Kidney (tissue), 14 donors: ENCODE results near the gene CDK14. TPM values are rescaled to one million over a fixed set of nuclear protein-coding genes. Genes with fewer than 3 reads are reported as not detected.
A peak's percentile ranks its signal among the peaks of the same experiment; 100 is the strongest.

Experiments used
- DNase-seq, 5 donors: peaks; one replicate each; pipeline ENCODE4 v3.0.0-alpha.2; 2013 to 2020
- FAIRE-seq: peaks from 2 replicates; lab custom pipeline; 2012; peaks lifted over from hg19 to GRCh38; lab: Jason Lieb, UNC
- H3K27ac ChIP-seq, 2 donors: one replicate each; pipeline ENCODE4 v1.7.0; 2013; ENCODE audit warnings: low read depth in 2 of 2, low read length in 2 of 2, inconsistent platforms in 1 of 2
- H3K27me3 ChIP-seq: one replicate; pipeline ENCODE4 v1.7.1; 2013; ENCODE audit warnings: low read length, inconsistent platforms; ENCODE audit not compliant: control insufficient read depth, insufficient read depth
- H3K36me3 ChIP-seq, 3 donors: one replicate each; pipeline versions ENCODE4 v1.7.0 to v1.7.1; 2013; ENCODE audit warnings: low read length in 3 of 3, control low read depth in 1 of 3, inconsistent platforms in 1 of 3; ENCODE audit not compliant: insufficient read depth in 3 of 3, control insufficient read depth in 2 of 3
- H3K4me1 ChIP-seq, 3 donors: one replicate each; pipeline versions ENCODE4 v1.7.0 to v1.7.1; 2013; ENCODE audit warnings: low read length in 3 of 3, inconsistent platforms in 1 of 3, low read depth in 1 of 3; ENCODE audit not compliant: control insufficient read depth in 2 of 3, insufficient read depth in 2 of 3
- H3K4me3 ChIP-seq, 3 donors: one replicate each; pipeline versions ENCODE4 v1.7.0 to v1.8.1; 2013; ENCODE audit warnings: low read length in 3 of 3, control low read depth in 1 of 3, inconsistent platforms in 1 of 3
- H3K9ac ChIP-seq, 3 donors: one replicate each; pipeline versions ENCODE4 v1.7.0 to v1.7.1; 2013; ENCODE audit warnings: low read length in 3 of 3, control low read depth in 1 of 3, inconsistent platforms in 1 of 3
- H3K9me3 ChIP-seq, 3 donors: one replicate each; pipeline versions ENCODE4 v1.7.0 to v1.7.1; 2013; ENCODE audit warnings: low read length in 3 of 3, control low read depth in 1 of 3, inconsistent platforms in 1 of 3; ENCODE audit not compliant: control insufficient read depth in 2 of 3, insufficient read depth in 1 of 3
- intact Hi-C: fragments of 100-400 bp; cut with DNase I; formaldehyde crosslinking; loops from one replicate; pipeline ENCODE4 v1.11.1; 2022
- polyA plus RNA-seq: library from polyadenylated mRNA; stranded (reverse); fragments of 350-450 nt; fragmentation: Illumina TruSeq; extraction: RNeasy Lipid Tissue Mini Kit (QIAGEN cat#74804); gene quantifications from one replicate; pipeline ENCODE4 v1.2.3, GENCODE V29; 2014; ENCODE audit warnings: low read depth, low replicate concordance; ENCODE audit not compliant: insufficient read depth
- total RNA-seq: library from RNA; stranded (reverse); fragmentation: NEBNext Ultra II Directional; extraction: Animal tissue kit (Norgen Biotek cat#: 25700); gene quantifications from one replicate; pipeline ENCODE4 v1.2.1, GENCODE V29; 2021
- TF ChIP-seq, protein P1 (sequence below): IDR thresholded peaks from 3 replicates; pipeline ENCODE4 v1.5.1; 2012; ENCODE audit warnings: mild to moderate bottlenecking, moderate library complexity, borderline replicate concordance; ENCODE audit not compliant: insufficient read depth; ENCODE audit errors: extremely low read depth
- donor health status: control.
- donor health status: control.
- donor health status: control.
- donor health status: control.
- donor health status: control.
- donor health status: DM: yes; HTN: yes; CAD: no.
- donor health status: Normal renal cell carcinoma (clear cell type).

The CDK14 gene
- total and polyA plus RNA-seq, 2 donors from 2014 or later: 11.9 to 33.9 TPM

DNA sequence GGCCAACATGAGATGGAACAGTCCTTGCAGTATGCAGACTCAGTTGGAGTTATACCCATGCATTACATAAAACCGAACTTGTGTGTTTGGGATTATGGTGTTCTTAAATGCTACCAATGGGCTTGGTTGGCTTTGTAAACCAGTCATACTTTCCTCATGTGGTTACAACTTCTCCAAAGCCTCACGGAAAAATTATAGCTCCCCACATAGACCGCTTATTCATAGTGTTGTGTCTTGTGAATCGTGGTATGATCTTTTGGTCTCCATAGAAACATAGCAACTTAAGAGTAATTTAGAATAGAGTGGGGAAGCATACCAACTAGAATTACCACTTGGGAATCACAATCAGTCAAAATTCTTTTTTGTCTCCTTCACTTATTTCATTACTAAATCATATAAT, 555.8 kb downstream of the CDK14 start:
- Histone ChIP-seq H3K4me1 (peaks cover 0 to 2% (median 0%) of the 10 kb centered on the region in 3 donors), H3K27ac (no peak overlapping the region), H3K4me3 (no peak overlapping the region), H3K9me3 (no peaks in the 10 kb centered on the region), H3K9ac (no peak overlapping the region), H3K36me3 (no peaks in the 10 kb centered on the region), H3K27me3 (no peaks in the 10 kb centered on the region)
- intact Hi-C loops: no loop called here
- TF ChIP-seq, protein P1, sequence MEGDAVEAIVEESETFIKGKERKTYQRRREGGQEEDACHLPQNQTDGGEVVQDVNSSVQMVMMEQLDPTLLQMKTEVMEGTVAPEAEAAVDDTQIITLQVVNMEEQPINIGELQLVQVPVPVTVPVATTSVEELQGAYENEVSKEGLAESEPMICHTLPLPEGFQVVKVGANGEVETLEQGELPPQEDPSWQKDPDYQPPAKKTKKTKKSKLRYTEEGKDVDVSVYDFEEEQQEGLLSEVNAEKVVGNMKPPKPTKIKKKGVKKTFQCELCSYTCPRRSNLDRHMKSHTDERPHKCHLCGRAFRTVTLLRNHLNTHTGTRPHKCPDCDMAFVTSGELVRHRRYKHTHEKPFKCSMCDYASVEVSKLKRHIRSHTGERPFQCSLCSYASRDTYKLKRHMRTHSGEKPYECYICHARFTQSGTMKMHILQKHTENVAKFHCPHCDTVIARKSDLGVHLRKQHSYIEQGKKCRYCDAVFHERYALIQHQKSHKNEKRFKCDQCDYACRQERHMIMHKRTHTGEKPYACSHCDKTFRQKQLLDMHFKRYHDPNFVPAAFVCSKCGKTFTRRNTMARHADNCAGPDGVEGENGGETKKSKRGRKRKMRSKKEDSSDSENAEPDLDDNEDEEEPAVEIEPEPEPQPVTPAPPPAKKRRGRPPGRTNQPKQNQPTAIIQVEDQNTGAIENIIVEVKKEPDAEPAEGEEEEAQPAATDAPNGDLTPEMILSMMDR: no peak
- DNase-seq (no peak), FAIRE-seq (no peak)

DNA sequence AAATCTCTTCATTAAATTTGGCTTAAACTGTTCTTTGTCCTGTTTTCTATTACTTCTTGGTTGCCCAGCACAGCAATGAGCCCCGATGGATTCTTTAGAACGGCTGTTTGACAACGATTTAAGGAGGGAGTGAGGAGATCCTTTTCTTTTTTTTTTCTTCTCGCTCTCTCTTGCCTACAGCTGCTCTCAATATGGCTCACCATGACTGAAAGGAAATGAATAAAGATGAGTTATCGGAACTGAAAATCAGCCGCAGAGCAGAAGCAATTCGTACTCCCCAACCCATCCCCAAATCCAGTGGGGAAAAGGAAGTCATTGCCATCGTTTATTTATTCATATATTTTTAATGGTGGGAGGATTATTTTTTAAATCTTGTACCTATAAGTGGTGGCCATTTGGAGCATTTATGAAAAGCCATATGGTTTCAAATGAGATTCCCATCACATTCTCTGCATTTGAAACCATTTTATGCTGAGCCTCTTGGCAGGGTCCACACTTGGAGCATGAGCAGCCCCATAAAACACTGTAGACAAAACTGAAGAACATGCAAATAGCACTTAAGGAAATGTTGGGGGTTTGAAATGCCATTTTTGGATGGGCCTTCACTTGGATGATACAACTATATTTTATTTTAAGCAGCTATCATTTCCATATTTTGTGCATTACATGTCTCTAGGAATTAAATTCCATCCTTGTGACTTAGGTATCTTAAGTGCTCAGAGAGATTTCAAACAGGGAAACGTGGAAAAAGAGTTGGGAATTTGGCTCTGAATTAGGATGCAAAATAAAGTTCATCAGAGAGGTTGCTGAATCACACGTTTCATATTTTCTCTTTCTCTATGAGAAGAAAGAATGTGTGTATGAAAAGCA, 560.4 kb downstream of the CDK14 start:
- DNase-seq: no peak
- H3K4me3 ChIP-seq: no peak overlapping the region
- FAIRE-seq: no peak
- no peak overlapping the region for H3K27ac ChIP-seq
- intact Hi-C loops: no loop called here
- TF ChIP-seq, protein P1: no peak
- H3K9me3 ChIP-seq: no peaks in the 10 kb centered on the region
- no peaks in the 10 kb centered on the region for H3K27me3 ChIP-seq
- no peaks in the 10 kb centered on the region for H3K36me3 ChIP-seq
- peaks cover 0 to 2% (median 0%) of the 10 kb centered on the region in 3 donors for H3K4me1 ChIP-seq
- no peak overlapping the region for H3K9ac ChIP-seq

DNA sequence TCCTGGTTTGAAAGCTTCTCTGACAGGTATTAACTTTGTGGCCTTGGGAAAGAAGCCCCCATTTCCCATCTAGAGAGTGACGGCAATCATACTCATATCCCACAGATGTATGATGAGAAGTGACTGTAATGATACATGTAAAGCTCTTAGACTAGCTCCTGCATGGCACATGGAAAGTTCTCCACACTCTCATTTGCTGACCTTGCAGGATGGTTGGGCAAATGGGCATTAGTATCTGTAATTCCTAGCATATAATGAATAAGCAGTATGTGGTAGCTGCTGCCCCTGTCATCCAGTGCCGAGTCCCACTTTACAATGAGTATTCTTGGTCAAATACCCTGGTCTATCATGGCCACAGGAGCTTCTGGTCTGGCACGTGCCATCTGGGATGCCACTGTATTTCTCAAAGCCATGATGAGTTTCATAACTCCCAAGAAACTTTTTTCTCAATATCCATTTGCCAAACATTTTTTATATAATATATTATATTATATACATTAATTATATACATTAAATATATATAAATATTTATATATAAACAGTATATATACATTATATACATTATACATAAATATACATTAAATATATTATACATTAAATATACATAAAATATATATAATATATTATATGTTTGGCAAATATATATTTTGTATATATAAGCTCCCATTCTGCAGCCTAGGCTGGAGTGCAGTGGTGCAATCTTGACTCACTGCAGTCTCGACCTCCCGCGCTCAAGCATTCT, 561.6 kb downstream of the CDK14 start:
- TF ChIP-seq, protein P1: no peak
- Histone ChIP-seq H3K36me3 (no peaks in the 10 kb centered on the region), H3K9me3 (no peaks in the 10 kb centered on the region), H3K9ac (no peak overlapping the region), H3K27ac (no peak overlapping the region), H3K4me1 (peaks cover 0 to 2% (median 0%) of the 10 kb centered on the region in 3 donors), H3K4me3 (no peak overlapping the region), H3K27me3 (no peaks in the 10 kb centered on the region)
- DNase-seq (no peak), FAIRE-seq (peak; percentile 47)
- intact Hi-C loops: no loop called here
